NCI-H1105 treated with DMSO at 0.1 percent for 48 hours (cell line): ENCODE results near the gene AKT1.
"Not testable (repeated sequence)": the region's sequence is repeated elsewhere in the genome, so short reads cannot be mapped to it uniquely, and the experiment has no call there.

Source experiments
- DNase-seq: peaks from one replicate; lab custom pipeline; 2025; lab: John Stamatoyannopoulos, UW

The AKT1 gene

GRCh38 chr14:104739026-104739425, 56.5 kb downstream of the AKT1 start:
- no peak for DNase-seq

- no peak for DNase-seq
These were observed 57.1 kb downstream of the AKT1 start for GRCh38 chr14:104738375-104739019.

- DNase-seq, result no peak
These were observed 59.5 kb downstream of the AKT1 start for GRCh38 chr14:104735830-104736642.

- DNase-seq, result no peak
These were observed 60.4 kb downstream of the AKT1 start for GRCh38 chr14:104734991-104735779.

- no peak for DNase-seq
These were observed 61.0 kb downstream of the AKT1 start for GRCh38 chr14:104734601-104734990.

- DNase-seq, result no peak
These were observed 61.4 kb downstream of the AKT1 start for GRCh38 chr14:104734051-104734587.

GRCh38 chr14:104732931-104733681, 62.4 kb downstream of the AKT1 start:
- no peak for DNase-seq

- no peak for DNase-seq
These were observed 63.2 kb downstream of the AKT1 start for GRCh38 chr14:104732355-104732804.

GRCh38 chr14:104731320-104732294, 63.9 kb downstream of the AKT1 start:
- DNase-seq, result no peak

- no peak for DNase-seq
These were observed 65.1 kb downstream of the AKT1 start for GRCh38 chr14:104730487-104730886.

- no peak for DNase-seq
These were observed 65.7 kb downstream of the AKT1 start for GRCh38 chr14:104729835-104730181.

- DNase-seq, result not testable (repeated sequence)
These were observed 66.2 kb downstream of the AKT1 start for GRCh38 chr14:104729176-104729834.

GRCh38 chr14:104728631-104729030, 66.9 kb downstream of the AKT1 start:
- DNase-seq, result no peak

GRCh38 chr14:104726600-104727451, 68.7 kb downstream of the AKT1 start:
- DNase-seq, result no peak

- no peak for DNase-seq
These were observed 69.6 kb downstream of the AKT1 start for GRCh38 chr14:104725772-104726548.

GRCh38 chr14:104724981-104725771, 70.4 kb downstream of the AKT1 start:
- no peak for DNase-seq

GRCh38 chr14:104724407-104724980, 71.1 kb downstream of the AKT1 start:
- DNase-seq, result no peak
